SU-DHL-6 (cell line): ENCODE data around the gene PNMA8B.

Experiments used
- EZH2phosphoT487 ChIP-seq: fragments of 200-600 bp; sonication (generic), shearing (Covaris generic); conservative IDR thresholded peaks from 2 replicates; pipeline ENCODE4 v1.6.1; 2018; ENCODE audit warnings: mild to moderate bottlenecking, antibody characterized with exemption, low read length, moderate library complexity, mixed read lengths
- TF ChIP-seq, protein P1 (sequence below): fragments of 200-600 bp; sonication (generic); IDR thresholded peaks from one replicate; pipeline ENCODE4 v1.5.1; 2017; ENCODE audit warnings: antibody characterized with exemption, mild to moderate bottlenecking, low read length, moderate library complexity; ENCODE audit not compliant: insufficient read depth, poor library complexity, severe bottlenecking

DNA sequence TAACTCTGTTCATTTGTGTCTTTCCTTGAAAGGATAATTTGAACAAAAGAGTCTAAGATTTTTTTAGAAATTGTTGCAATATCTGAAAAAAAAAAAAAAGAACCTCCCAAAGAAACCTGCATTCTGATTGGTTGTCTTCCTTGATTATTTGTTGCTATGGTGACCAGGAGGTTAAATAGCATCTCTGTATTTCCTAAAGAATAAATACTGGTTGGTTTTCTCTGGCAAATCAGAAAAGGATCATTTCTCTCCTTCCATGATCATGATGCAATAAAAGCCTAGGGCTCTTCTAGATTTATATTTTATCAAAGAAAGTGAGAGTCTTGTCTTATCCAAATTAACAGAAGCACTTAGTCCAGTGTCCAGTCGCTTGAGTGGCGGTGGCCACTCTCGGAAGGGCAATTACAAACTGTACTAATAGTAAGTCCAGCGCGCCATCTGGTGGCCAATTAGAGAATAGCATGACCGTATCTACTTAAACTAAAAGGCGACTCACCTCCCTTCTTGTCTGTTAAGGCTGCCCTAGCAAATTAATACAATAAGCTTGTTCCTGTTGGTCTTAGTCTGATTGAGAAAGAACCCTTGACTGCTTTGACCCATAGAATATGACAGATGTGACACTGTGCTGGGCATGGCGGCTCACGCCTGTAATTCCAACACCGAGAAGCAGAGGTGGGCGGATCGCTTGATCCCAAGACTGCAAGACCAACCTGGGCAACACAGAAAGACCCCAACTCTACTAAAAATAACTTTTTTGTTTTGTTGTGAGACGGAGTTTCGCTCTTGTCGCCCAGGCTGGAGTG lies 47.0 kb upstream of the PNMA8B start:
- TF ChIP-seq, protein P1, sequence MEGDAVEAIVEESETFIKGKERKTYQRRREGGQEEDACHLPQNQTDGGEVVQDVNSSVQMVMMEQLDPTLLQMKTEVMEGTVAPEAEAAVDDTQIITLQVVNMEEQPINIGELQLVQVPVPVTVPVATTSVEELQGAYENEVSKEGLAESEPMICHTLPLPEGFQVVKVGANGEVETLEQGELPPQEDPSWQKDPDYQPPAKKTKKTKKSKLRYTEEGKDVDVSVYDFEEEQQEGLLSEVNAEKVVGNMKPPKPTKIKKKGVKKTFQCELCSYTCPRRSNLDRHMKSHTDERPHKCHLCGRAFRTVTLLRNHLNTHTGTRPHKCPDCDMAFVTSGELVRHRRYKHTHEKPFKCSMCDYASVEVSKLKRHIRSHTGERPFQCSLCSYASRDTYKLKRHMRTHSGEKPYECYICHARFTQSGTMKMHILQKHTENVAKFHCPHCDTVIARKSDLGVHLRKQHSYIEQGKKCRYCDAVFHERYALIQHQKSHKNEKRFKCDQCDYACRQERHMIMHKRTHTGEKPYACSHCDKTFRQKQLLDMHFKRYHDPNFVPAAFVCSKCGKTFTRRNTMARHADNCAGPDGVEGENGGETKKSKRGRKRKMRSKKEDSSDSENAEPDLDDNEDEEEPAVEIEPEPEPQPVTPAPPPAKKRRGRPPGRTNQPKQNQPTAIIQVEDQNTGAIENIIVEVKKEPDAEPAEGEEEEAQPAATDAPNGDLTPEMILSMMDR: peak; percentile 80
- TF ChIP-seq EZH2phosphoT487: no peak
